ENCODE results near the gene DIP2C. TPM values are rescaled to one million over a fixed set of nuclear protein-coding genes. Genes with fewer than 3 reads are reported as not detected.

DIP2C gene
- total RNA-seq, 1 experiment from 2014 or later = 11.0 TPM

GRCh38 chr10:349081-349480, 340.4 kb downstream of the DIP2C start:
- peak overlapping the region; percentile 38; the same call in 1 of the 2 replicates for H3K27ac Mint-ChIP-seq
- no peaks in the 10 kb centered on the region for H3K27me3 Mint-ChIP-seq (ENCODE audit: low read depth)
- no peaks in the 10 kb centered on the region for H3K9me3 Mint-ChIP-seq
- TF ChIP-seq MXD4 (CRISPR knock-in tag; IDR thresholded peaks at IDR 0.05; ENCODE audit: borderline replicate concordance) (no peak), JAZF1 (CRISPR knock-in tag; IDR thresholded peaks at IDR 0.05) (no peak), EMX1 (CRISPR knock-in tag; IDR thresholded peaks at IDR 0.05) (no peak), ATF3 (CRISPR knock-in tag; conservative IDR thresholded peaks at IDR 0.05) (no peak), FOXK1 (CRISPR knock-in tag; IDR thresholded peaks at IDR 0.05) (no peak), CDX4 (CRISPR knock-in tag; IDR thresholded peaks at IDR 0.05; ENCODE audit: borderline replicate concordance) (no peak), ATF6 (CRISPR knock-in tag; IDR thresholded peaks at IDR 0.05) (no peak), CREB1 (CRISPR knock-in tag; IDR thresholded peaks at IDR 0.05) (no peak), ZNF416 (CRISPR knock-in tag; IDR thresholded peaks at IDR 0.05) (no peak), HMGA2 (CRISPR knock-in tag; IDR thresholded peaks at IDR 0.05) (no peak)
- no peaks in the 10 kb centered on the region for H3K4me1 Mint-ChIP-seq
- ATAC-seq (no peak), DNase-seq (ENCODE audit: low spot score) (no peak)
- ChIA-PET POLR2A (interaction anchor here (0.7 kb wide), 1 partner anchor 688 kb away, joined by 3 read pairs; no protein-coding TSS in a partner anchor), CTCF (no interaction called here)
- H3K36me3 Mint-ChIP-seq = peaks cover 6% of the 10 kb centered on the region; the same call in 1 of the 2 replicates
- no peak overlapping the region for H3K4me3 Mint-ChIP-seq

- no peak for ATAC-seq
- H3K36me3 Mint-ChIP-seq = peaks cover 6% of the 10 kb centered on the region; the same call in 1 of the 2 replicates
- no peaks in the 10 kb centered on the region for H3K27me3 Mint-ChIP-seq (ENCODE audit: low read depth)
- no peak overlapping the region for H3K4me3 Mint-ChIP-seq
- no peaks in the 10 kb centered on the region for H3K4me1 Mint-ChIP-seq
- POLR2A ChIA-PET = interaction anchor here (0.7 kb wide), 1 partner anchor 689 kb away, joined by 3 read pairs; no protein-coding TSS in a partner anchor
- H3K9me3 Mint-ChIP-seq = no peaks in the 10 kb centered on the region
- no peak for DNase-seq (ENCODE audit: low spot score)
- CTCF ChIA-PET = no interaction called here
- H3K27ac Mint-ChIP-seq = no peak overlapping the region; the same call in 1 of the 2 replicates
- TF ChIP-seq NFYB (CRISPR knock-in tag; conservative IDR thresholded peaks at IDR 0.05; ENCODE audit: low read depth) (no peak), NFATC4 (CRISPR knock-in tag; IDR thresholded peaks at IDR 0.05) (no peak), ATF2 (CRISPR knock-in tag; IDR thresholded peaks at IDR 0.05; ENCODE audit: borderline replicate concordance, low read depth) (no peak), ATF3 (CRISPR knock-in tag; conservative IDR thresholded peaks at IDR 0.05) (no peak), ZNF121 (CRISPR knock-in tag; IDR thresholded peaks at IDR 0.05) (no peak), TEAD4 (CRISPR knock-in tag; IDR thresholded peaks at IDR 0.05) (no peak), PRRX2 (CRISPR knock-in tag; IDR thresholded peaks at IDR 0.05) (no peak), ZNF532 (CRISPR knock-in tag; IDR thresholded peaks at IDR 0.05; ENCODE audit: borderline replicate concordance) (no peak), ATF6 (CRISPR knock-in tag; IDR thresholded peaks at IDR 0.05) (no peak), ZNF416 (CRISPR knock-in tag; IDR thresholded peaks at IDR 0.05) (no peak), SOX15 (CRISPR knock-in tag; IDR thresholded peaks at IDR 0.05) (no peak), ZBTB21 (CRISPR knock-in tag; IDR thresholded peaks at IDR 0.05; ENCODE audit: borderline replicate concordance) (no peak), AR (CRISPR knock-in tag; IDR thresholded peaks at IDR 0.05) (no peak)
Observed at GRCh38 chr10:348456-348855, 341.0 kb downstream of the DIP2C start.

All from WTC11 (cell line).